NOMO-1 treated with dmso at 0.1 percent for 144 hours (cell line): ENCODE data around the gene EFNA1.

Source experiments
- DNase-seq: peaks from one replicate; lab custom pipeline; 2025; ENCODE audit not compliant: unreplicated experiment; lab: John Stamatoyannopoulos, UW

EFNA1 gene

GRCh38 chr1:155174324-155175280, 46.9 kb downstream of the EFNA1 start:
- no peak for DNase-seq

GRCh38 chr1:155175281-155175926, 47.7 kb downstream of the EFNA1 start:
- no peak for DNase-seq

GRCh38 chr1:155175927-155176371, 48.3 kb downstream of the EFNA1 start:
- no peak for DNase-seq

GRCh38 chr1:155176544-155177071, 48.9 kb downstream of the EFNA1 start:
- peak; percentile 26 for DNase-seq

- DNase-seq = no peak
Measured at GRCh38 chr1:155177192-155177917, 49.7 kb downstream of the EFNA1 start.

- no peak for DNase-seq
Measured at GRCh38 chr1:155177918-155178281, 50.2 kb downstream of the EFNA1 start.

GRCh38 chr1:155178441-155179111, 50.9 kb downstream of the EFNA1 start:
- peak; percentile 49 for DNase-seq

- no peak for DNase-seq
Measured at GRCh38 chr1:155179112-155180031, 51.7 kb downstream of the EFNA1 start.

GRCh38 chr1:155181371-155182051, 53.8 kb downstream of the EFNA1 start:
- DNase-seq = no peak

- no peak for DNase-seq
Measured at GRCh38 chr1:155182052-155182550, 54.4 kb downstream of the EFNA1 start.

GRCh38 chr1:155183775-155184221, 56.1 kb downstream of the EFNA1 start:
- DNase-seq = no peak

- DNase-seq = no peak
Measured at GRCh38 chr1:155184351-155184811, 56.7 kb downstream of the EFNA1 start.
